ENCODE measurements around the gene CTBP2.

Gene CTBP2

GRCh38 chr10:125016611-125017202 is 143.7 kb downstream of the CTBP2 start:
- TF ChIP-seq, protein P1, sequence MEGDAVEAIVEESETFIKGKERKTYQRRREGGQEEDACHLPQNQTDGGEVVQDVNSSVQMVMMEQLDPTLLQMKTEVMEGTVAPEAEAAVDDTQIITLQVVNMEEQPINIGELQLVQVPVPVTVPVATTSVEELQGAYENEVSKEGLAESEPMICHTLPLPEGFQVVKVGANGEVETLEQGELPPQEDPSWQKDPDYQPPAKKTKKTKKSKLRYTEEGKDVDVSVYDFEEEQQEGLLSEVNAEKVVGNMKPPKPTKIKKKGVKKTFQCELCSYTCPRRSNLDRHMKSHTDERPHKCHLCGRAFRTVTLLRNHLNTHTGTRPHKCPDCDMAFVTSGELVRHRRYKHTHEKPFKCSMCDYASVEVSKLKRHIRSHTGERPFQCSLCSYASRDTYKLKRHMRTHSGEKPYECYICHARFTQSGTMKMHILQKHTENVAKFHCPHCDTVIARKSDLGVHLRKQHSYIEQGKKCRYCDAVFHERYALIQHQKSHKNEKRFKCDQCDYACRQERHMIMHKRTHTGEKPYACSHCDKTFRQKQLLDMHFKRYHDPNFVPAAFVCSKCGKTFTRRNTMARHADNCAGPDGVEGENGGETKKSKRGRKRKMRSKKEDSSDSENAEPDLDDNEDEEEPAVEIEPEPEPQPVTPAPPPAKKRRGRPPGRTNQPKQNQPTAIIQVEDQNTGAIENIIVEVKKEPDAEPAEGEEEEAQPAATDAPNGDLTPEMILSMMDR (IDR thresholded peaks at IDR 0.05; ENCODE audit: low read depth, low read length) = no peak
- peak; percentile 56 to 76 for DNase-seq (ENCODE audit: low read depth in 2 of 2)
- H3K4me3 ChIP-seq (replicated peaks in 1 of 2; ENCODE audit: low read depth in 2 of 2, low read length in 2 of 2) = no peak overlapping the region

DNA sequence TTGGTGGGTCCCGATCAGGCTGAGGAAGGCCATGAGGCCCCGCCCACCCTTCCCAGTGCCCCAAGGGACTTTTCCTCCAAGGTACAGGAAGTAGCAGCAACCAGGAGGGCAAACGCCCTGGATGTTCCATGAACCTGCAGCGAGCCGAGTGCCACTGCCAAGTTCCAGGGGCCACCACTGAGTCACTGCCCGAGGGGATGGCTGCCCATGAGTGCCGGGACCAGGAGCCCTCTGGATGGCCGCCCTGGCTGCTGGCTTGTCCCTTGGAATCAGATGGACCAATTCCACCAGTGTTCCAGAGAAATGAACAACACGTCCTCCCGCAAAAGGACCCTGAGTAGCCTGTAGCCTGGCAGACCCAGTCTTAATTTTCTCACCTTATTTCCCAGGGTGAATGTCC is 144.2 kb downstream of the CTBP2 start:
- TF ChIP-seq, protein P1 (IDR thresholded peaks at IDR 0.05; ENCODE audit: low read depth, low read length) = no peak
- H3K4me3 ChIP-seq (replicated peaks in 1 of 2; ENCODE audit: low read depth in 2 of 2, low read length in 2 of 2) = no peak overlapping the region
- DNase-seq (ENCODE audit: low read depth in 2 of 2) = no peak

DNA sequence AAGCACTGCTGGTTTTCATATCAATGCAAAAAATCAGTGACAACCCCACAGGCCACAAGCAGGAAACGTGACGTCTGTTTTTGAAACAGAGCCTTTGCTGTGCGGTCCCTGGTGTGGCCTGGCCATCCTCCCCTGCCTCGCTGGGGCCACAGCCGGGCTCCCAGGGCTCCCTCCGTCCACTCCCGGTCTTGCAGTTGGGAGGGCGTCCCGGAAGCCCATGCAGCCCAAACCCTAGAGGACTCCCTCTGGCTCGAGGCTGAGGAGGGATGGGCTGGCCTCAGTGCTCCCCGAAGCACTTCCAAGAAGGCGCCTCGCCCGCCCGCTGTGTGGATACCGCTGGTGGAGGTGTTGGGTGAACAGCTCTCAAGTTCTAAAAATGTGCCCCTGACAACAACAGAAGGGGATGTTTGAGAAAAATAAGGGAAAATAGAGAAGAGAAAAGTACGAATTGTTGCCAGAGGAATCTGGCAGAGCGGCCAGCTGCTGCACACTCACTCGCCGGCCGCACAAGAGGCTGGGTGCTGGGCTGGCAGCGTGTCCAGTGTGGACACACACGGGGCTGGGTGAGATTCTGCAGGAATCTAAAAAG is 144.9 kb downstream of the CTBP2 start:
- DNase-seq (ENCODE audit: low read depth in 2 of 2) = peak in 1 of 2 donors; percentile 49
- TF ChIP-seq, protein P1 (IDR thresholded peaks at IDR 0.05; ENCODE audit: low read depth, low read length) = no peak
- H3K4me3 ChIP-seq (replicated peaks in 1 of 2; ENCODE audit: low read depth in 2 of 2, low read length in 2 of 2) = no peak overlapping the region

GRCh38 chr10:125014836-125015355 is 145.5 kb downstream of the CTBP2 start:
- no peak for DNase-seq (ENCODE audit: low read depth in 2 of 2)
- no peak overlapping the region for H3K4me3 ChIP-seq (replicated peaks in 1 of 2; ENCODE audit: low read depth in 2 of 2, low read length in 2 of 2)
- TF ChIP-seq, protein P1 (IDR thresholded peaks at IDR 0.05; ENCODE audit: low read depth, low read length) = no peak

- TF ChIP-seq, protein P1 (IDR thresholded peaks at IDR 0.05; ENCODE audit: low read depth, low read length) = no peak
- H3K4me3 ChIP-seq (replicated peaks in 1 of 2; ENCODE audit: low read depth in 2 of 2, low read length in 2 of 2) = no peak overlapping the region
- no peak for DNase-seq (ENCODE audit: low read depth in 2 of 2)
Observed at GRCh38 chr10:125014086-125014830, 146.1 kb downstream of the CTBP2 start.

- TF ChIP-seq, protein P1 (IDR thresholded peaks at IDR 0.05; ENCODE audit: low read depth, low read length) = no peak
- DNase-seq (ENCODE audit: low read depth in 2 of 2) = no peak
- no peak overlapping the region for H3K4me3 ChIP-seq (replicated peaks in 1 of 2; ENCODE audit: low read depth in 2 of 2, low read length in 2 of 2)
Observed at GRCh38 chr10:125013529-125013872, 146.9 kb downstream of the CTBP2 start.
